HG03432 (cell line): ENCODE measurements around the gene POSTN.

Experiments used
- ATAC-seq: cut with Tn5 transposase; IDR thresholded peaks from one replicate; pipeline ENCODE4 v1.9.1; 2021; ENCODE audit warnings: mild to moderate bottlenecking, moderate library complexity; ENCODE audit not compliant: unreplicated experiment

The POSTN gene

GRCh38 chr13:37598597-37598996 lies at the start of gene POSTN:
Gene POSTN, minus strand, starts transcription at chr13:37598768. Its CDS starts 42 bp downstream, at chr13:37598726.
- ATAC-seq: no peak

GRCh38 chr13:37647031-37647650 lies 48.6 kb upstream of the POSTN start:
- ATAC-seq: no peak

DNA sequence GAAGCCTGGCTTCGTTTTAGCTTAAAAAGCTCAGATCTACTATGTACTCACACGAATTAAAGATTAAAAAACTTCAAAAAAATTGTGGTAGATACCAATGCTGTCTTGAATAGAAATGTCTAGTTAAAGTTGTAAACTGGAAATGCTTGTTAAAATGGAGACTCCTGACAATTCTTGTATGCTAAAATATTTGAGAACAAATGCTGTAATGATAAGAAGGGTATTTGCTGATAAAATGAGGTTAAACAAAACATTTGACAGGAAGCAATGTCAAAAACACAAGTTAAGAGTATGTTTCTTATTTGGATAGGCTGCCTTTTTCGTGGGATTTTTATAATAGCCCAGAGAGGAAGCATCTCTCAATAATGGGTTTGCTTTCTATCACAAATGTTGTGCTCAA lies 48.0 kb upstream of the POSTN start:
- no peak for ATAC-seq

- ATAC-seq: no peak
Measured at GRCh38 chr13:37645181-37645740, 46.7 kb upstream of the POSTN start.

DNA sequence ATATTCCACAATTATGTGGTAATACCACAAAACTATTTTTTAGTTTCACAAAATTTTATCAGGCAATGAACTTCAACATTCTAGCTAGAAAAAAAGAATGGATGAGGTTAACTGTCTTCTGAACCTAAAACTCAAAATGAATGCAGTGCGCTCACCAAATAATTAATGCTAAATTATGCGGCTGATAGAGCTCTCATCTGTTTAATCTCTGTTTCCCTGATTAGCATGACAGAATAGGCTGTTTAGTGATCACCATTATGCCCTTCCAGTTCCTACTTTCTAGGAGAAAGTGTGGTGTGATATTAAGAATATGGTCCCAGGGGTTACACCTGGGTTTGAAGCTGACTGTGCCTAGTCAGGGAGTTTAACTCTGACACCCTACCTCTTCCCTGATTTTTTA lies 42.8 kb upstream of the POSTN start:
- ATAC-seq: no peak

DNA sequence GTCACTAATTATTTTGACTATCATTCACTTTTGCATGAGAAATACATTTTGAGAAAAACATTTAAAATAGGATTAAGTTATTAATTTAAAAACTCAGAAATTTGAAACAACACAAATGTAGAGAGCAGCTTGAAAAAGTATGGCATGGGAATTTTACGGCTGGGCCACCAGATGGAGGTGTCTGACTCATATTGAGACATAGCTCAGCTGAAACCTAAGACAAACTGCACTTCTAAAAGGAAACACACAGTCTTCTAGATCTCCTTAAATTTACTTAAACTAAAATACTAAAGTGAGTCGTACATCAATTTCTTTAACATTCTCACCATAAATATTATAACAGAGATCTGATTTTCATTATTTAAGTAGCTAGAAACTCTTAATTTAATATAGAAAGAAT lies 41.9 kb upstream of the POSTN start:
- ATAC-seq: no peak

DNA sequence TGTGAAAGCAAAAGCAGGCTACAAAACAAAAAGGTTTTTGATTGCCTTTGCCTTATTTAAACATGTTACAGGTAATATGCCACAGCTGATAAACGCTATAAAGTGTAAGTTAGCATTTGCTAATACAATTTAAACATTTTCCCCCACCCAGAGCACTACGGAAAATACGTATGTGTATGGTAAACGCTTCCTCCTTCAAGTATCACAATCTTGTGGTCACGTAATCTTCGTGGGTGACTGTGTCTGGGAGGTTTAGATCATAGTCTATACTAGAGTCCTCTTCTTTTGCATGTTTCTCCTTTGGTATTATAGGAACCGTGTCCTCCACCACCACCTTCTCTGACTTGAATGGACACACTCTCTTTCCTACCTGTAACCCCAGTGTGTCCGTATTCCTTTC lies 38.1 kb upstream of the POSTN start:
- ATAC-seq: no peak

GRCh38 chr13:37632294-37632693 lies 33.7 kb upstream of the POSTN start:
- no peak for ATAC-seq

- no peak for ATAC-seq
Measured at GRCh38 chr13:37627428-37627827, 28.9 kb upstream of the POSTN start.

DNA sequence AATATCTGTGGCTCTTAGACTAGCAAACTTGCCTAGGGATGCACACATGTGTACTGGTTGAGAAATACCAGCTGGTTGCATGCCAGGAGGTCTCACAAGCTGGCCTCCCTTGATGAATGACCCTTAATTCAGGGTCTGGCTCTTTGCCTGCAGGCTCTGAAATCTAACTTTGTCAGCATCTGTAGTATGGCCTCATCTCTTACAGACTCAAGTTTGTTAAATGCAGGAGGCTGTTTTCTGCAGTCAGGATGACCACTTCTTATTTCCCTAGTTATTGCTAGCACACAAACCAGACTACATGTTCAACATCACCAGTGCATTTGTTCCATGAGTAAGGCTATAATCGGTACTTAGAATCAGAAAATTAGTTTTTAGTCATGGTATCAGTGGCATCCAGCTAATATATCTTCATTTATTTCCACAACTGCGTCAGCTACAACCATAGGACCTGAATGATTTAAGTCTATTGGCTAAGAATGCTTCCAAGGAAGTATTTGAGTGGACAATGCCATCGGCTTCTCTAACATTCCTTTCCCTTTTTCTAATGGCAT lies 23.3 kb upstream of the POSTN start:
- no peak for ATAC-seq

DNA sequence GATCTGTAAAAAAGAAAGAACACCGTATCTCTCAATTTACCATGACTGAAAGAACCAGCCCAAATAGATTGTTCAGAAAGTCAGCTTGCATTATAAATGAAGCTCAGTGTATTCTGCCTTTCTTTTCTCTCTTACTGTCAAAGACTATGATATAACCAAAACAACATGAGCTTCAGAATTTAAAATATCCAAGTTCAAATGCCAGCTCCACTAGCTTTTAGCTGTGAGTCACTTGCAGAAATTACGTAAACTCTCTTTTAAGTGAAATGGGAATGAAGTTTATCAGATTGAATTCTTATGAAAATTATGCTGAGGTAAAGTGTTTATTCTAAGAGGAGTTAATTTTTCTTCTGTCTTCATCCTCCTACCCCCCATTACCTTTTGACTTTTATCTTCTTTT lies 20.0 kb upstream of the POSTN start:
- ATAC-seq: no peak

DNA sequence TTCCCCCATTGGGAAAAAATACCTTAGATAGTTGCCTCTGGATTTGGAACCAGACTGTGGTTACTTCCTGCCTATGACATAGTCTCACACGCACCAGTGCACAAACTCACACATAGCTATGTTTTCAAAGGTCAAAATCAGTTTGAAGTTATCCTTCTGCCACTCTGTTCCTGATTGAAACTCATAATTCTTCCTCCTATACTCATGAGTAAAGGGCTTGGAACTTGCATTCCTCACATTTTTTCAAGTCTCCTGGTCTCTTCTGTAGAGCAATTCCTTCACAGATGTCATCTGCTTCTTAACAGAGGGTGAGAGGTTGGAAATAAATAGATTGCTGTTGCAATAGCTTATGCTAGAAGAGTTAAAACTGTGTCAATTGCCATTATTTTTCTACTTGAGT lies 18.6 kb upstream of the POSTN start:
- no peak for ATAC-seq

GRCh38 chr13:37616131-37616530 lies 17.6 kb upstream of the POSTN start:
- no peak for ATAC-seq

DNA sequence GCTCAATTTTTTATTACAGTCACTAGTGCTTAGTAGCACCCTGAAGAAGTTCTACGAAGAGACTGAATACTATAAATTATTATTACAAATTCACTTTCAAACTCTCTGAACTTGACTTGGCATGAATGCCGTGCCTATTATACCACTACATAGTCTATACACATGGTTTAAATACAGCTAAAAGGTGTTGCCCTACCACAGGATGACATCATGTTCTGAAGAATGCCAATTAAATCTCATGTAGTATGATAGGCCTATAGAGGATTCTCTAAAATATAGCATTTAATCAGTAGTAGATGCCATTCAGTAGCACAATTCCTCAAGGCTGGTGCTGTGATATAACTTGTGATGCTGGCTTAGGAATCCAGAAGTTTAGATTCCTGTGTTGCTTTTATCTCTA lies 16.7 kb upstream of the POSTN start:
- ATAC-seq: no peak

GRCh38 chr13:37613638-37614037 lies 15.1 kb upstream of the POSTN start:
- ATAC-seq: no peak

DNA sequence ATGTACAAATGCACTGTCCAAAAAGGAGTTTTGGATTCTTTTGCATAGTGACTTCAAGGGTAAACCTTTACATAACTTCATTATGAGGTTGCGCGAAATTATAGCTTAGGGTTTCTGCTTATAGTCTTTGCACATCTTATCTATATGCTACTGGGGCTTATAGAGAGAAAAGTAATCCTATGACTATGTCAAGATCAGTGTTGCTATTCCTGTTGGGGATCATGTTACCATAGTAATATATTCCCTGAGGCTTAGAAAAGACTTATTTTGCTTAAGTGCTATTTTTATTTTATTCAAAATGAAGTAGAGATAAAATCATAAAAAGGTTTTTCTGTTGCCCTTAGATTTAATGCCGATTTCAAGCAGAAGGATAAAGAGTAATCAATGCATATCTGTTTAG lies 14.7 kb upstream of the POSTN start:
- ATAC-seq: no peak

DNA sequence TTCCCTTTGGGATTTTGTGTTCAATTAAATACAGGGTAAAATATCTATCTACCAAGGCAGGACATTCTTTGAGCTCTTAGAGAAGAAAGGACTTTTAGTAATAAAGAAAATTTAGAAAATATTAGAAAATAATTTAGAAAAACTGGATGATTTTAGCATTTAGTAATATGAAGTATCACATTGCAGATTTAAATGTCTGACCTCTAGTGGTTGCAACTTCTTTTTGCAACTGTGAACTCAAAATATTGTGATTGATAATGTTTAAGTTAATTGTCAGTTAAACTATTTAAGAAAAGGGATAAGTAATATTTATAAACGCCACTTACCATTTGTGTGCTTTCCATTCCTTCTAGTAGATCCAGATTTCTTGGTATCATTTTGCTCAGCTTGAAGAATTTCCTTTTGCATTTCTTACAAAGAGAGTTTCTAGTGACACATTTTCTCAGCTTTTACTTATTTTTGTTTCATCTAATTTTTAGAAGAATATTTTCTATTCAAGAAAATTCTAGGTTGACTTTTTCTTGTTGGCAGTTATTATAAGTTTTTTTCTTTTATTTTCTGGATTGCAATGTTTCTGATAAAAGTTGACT lies 10.3 kb upstream of the POSTN start:
- no peak for ATAC-seq

DNA sequence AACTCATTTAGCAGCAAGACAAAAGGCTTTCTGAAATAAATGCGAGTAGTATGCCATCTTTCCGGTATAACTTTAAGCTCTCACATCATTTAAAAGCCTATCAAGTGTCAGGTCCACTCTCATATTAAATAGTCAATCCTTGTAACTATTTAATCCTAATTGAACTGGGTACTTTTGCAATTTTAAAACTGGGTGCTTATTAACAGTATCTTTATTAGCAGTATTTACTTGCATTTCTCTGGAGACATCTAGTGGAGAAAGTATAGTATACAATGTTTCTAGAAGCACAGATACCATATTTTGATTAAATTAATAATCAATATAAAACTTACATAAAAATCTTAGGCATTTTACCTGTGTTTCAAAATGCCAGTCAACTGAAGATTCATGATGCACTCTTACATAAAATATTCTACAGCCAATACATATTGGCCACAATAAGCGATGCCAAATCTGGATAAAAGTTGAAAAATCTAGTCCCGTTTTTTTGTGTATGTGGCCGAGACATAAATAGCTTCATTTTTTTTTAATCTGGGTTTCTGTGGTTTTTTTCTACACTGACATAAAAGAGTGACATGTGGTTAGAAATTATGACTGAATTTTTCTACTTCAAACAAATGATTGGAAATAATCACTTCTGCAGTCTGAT lies 4.3 kb upstream of the POSTN start:
- no peak for ATAC-seq

GRCh38 chr13:37601648-37602440 lies 3.3 kb upstream of the POSTN start:
- no peak for ATAC-seq

DNA sequence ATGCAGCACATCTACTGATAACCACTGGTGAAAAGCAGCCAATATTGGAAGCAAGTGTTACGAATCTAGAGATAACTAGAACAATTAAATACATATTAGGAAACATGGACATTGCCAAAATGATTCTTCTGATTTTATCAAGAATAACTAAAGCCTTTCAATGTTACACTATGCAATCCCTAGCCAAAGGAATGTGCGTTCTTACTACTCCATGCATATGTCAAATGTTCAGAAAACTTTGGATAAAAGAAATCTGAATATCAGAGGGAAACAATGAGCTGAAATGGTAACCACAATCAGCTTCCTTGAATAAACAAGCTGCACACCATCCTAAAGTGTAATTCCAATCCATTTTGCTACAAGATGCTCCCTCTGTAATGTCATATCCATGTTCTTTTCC lies 951 bp upstream of the POSTN start:
- no peak for ATAC-seq

DNA sequence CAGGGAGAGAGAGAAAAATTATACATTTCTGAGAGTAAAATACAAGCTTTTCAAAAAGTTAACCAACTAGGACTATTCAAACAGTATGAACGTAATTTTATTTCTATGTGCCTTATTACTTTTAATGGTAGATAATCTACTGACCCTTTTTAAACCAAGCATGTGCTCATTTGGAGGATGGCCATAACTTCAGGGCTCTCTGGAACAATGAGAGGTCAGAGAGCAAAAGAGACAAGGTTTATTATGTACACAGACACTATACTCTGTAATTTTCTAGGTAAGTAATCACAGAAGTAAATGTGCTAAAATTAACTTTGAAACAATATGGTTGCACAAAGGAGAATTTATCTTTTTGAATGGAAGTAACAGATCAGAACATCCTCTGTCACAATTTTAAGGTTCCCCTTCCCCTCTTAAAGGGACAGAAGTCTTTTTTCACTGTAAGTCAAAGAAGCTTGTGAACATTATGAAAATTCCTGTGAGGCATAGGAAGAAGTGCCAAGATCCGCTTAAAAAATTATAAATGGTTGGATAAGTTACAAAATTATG lies 1.0 kb downstream of the POSTN start:
- no peak for ATAC-seq
